HEK293 (cell line): ENCODE measurements around the gene CDK6.

Experiments
- CTCF ChIA-PET: fragments of 350-600 bp; formaldehyde crosslinking; extraction: SDS; loops from one replicate; lab custom pipeline; 2021; ENCODE audit warnings: antibody characterized with exemption; lab: Yijun Ruan, JAX
- POLR2A ChIA-PET: fragments of 300-600 bp; formaldehyde crosslinking; extraction: SDS; loops from one replicate; lab custom pipeline; 2020; ENCODE audit warnings: antibody characterized with exemption, inconsistent platforms; lab: Yijun Ruan, JAX
- H3K27ac ChIP-seq: fragments of 200-500 bp; sonication (Bioruptor generic); 2 replicates; pipeline ENCODE4 v1.5.1; 2014; ENCODE audit warnings: low read depth, low read length, control low read depth, inconsistent platforms; ENCODE audit errors: extremely low read depth
- H3K36me3 ChIP-seq, 2 experiments: fragments of 200-500 bp in 1 of 2; sonication (Bioruptor generic) in 1 of 2; 1 replicate in 1 of 2; 2 replicates in 1 of 2; pipeline ENCODE4 v1.5.1; 2014 to 2017; ENCODE audit warnings: inconsistent platforms in 2 of 2, low read length in 2 of 2; ENCODE audit not compliant: control insufficient read depth in 2 of 2, insufficient read depth in 1 of 2
- H3K4me1 ChIP-seq: fragments of 200-500 bp; sonication (Bioruptor generic); 2 replicates; pipeline ENCODE4 v1.5.1; 2014; ENCODE audit warnings: mild to moderate bottlenecking, low read length, inconsistent platforms; ENCODE audit not compliant: control insufficient read depth, insufficient read depth
- H3K4me3 ChIP-seq: 2 replicates; pipeline ENCODE4 v1.5.1; 2011; ENCODE audit warnings: low read depth, mild to moderate bottlenecking, control low read depth, low read length, moderate library complexity
- H3K9me3 ChIP-seq: fragments of 200-500 bp; sonication (Bioruptor generic); 2 replicates; pipeline ENCODE4 v1.5.1; 2014; ENCODE audit warnings: low read depth, low read length, inconsistent platforms; ENCODE audit not compliant: control insufficient read depth, insufficient read depth
- RBAK ChIP-seq: fragments of 450-650 bp; formaldehyde crosslinking; IDR thresholded peaks from 2 replicates; pipeline ENCODE4 v1.5.1; 2016; ENCODE audit warnings: missing biosample characterization, missing genetic modification characterization
- SCRT1 ChIP-seq: fragments of 450-650 bp; formaldehyde crosslinking; IDR thresholded peaks from 2 replicates; pipeline ENCODE4 v1.5.1; 2016; ENCODE audit warnings: missing biosample characterization, missing genetic modification characterization, borderline replicate concordance
- ZBTB8A ChIP-seq: fragments of 450-650 bp; formaldehyde crosslinking; IDR thresholded peaks from 2 replicates; pipeline ENCODE4 v1.5.1; 2016; ENCODE audit warnings: missing biosample characterization, missing genetic modification characterization
- ZFP3 ChIP-seq: fragments of 450-650 bp; formaldehyde crosslinking; IDR thresholded peaks from 2 replicates; pipeline ENCODE4 v1.5.1; 2016; ENCODE audit warnings: low read depth, missing biosample characterization, missing genetic modification characterization
- ZNF114 ChIP-seq: fragments of 450-650 bp; formaldehyde crosslinking; IDR thresholded peaks from 2 replicates; pipeline ENCODE4 v1.5.0; 2017; ENCODE audit warnings: missing biosample characterization, missing genetic modification characterization
- ZNF157 ChIP-seq: fragments of 450-650 bp; formaldehyde crosslinking; IDR thresholded peaks from 2 replicates; pipeline ENCODE4 v1.5.1; 2016; ENCODE audit warnings: missing biosample characterization, missing genetic modification characterization
- ZNF394 ChIP-seq: fragments of 450-650 bp; formaldehyde crosslinking; IDR thresholded peaks from 2 replicates; pipeline ENCODE4 v1.5.1; 2016; ENCODE audit warnings: missing biosample characterization, missing genetic modification characterization, mild to moderate bottlenecking, moderate library complexity, borderline replicate concordance
- ZNF426 ChIP-seq: fragments of 450-650 bp; formaldehyde crosslinking; IDR thresholded peaks from 2 replicates; pipeline ENCODE4 v1.5.1; 2017; ENCODE audit warnings: missing biosample characterization, missing genetic modification characterization, mild to moderate bottlenecking, inconsistent platforms, moderate library complexity
- ZNF624 ChIP-seq: fragments of 450-650 bp; formaldehyde crosslinking; IDR thresholded peaks from 2 replicates; pipeline ENCODE4 v1.5.1; 2017; ENCODE audit warnings: missing biosample characterization, missing genetic modification characterization
- ZNF791 ChIP-seq: fragments of 450-650 bp; formaldehyde crosslinking; IDR thresholded peaks from 2 replicates; pipeline ENCODE4 v1.5.1; 2016; ENCODE audit warnings: missing biosample characterization, missing genetic modification characterization
- TF ChIP-seq, protein P1 (sequence below): fragments of 450-650 bp; IDR thresholded peaks from 2 replicates; pipeline ENCODE4 v1.5.1; 2018; ENCODE audit warnings: missing biosample characterization, mild to moderate bottlenecking, missing genetic modification characterization
- TF ChIP-seq, protein P2 (sequence below): fragments of 450-650 bp; formaldehyde crosslinking; IDR thresholded peaks from 2 replicates; pipeline ENCODE4 v1.5.1; 2017; ENCODE audit warnings: missing biosample characterization, missing genetic modification characterization
- TF ChIP-seq, protein P3 (sequence below): fragments of 450-650 bp; formaldehyde crosslinking; IDR thresholded peaks from 2 replicates; pipeline ENCODE4 v1.5.1; 2016; ENCODE audit warnings: missing biosample characterization, missing genetic modification characterization, borderline replicate concordance
- TF ChIP-seq, protein P4 (sequence below): fragments of 450-650 bp; formaldehyde crosslinking; IDR thresholded peaks from 2 replicates; pipeline ENCODE4 v1.5.1; 2016; ENCODE audit warnings: missing biosample characterization, missing genetic modification characterization
- TF ChIP-seq, protein P5 (sequence below): fragments of 450-650 bp; formaldehyde crosslinking; IDR thresholded peaks from 2 replicates; pipeline ENCODE4 v1.5.1; 2016; ENCODE audit warnings: missing biosample characterization, missing genetic modification characterization, borderline replicate concordance
- TF ChIP-seq, protein P6 (sequence below): fragments of 450-650 bp; formaldehyde crosslinking; optimal IDR thresholded peaks from 2 replicates; pipeline ENCODE3; 2016; ENCODE audit warnings: missing biosample characterization, mild to moderate bottlenecking, missing genetic modification characterization

CDK6 gene

DNA sequence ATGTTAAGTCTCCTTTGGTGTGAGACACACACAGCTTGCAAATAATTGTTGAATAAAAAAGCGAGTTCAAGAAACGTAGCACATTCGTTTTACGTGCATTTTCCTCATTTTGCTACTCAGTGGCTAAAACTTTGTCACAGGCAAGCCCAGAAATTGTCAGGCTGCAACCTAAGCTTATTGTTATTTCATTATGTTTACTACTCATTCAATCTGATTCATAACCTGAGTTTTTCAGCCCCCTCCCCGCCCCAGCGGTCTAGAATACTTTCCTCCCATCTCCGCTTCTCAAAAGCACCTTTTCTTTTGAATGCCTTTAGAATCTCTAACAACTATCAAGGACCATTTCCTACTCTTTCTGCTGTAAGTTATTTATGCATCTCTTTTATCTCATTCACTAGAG lies 247.3 kb downstream of the CDK6 start:
- Histone ChIP-seq H3K4me3 (peak overlapping the region; percentile 96), H3K9me3 (no peaks in the 10 kb centered on the region), H3K36me3 (peaks cover 0 to 7% of the 10 kb centered on the region in 2 experiments; a peak in 2 of 3 replicates), H3K4me1 (peaks cover 11% of the 10 kb centered on the region), H3K27ac (no peak overlapping the region)
- POLR2A ChIA-PET = interaction anchor here (3.2 kb wide), 1 partner anchor 60 kb away, joined by 18 read pairs; the partner anchor contains the start of genes PEX1 and RBM48
- CTCF ChIA-PET = interaction anchor here (0.7 to 1.3 kb wide), 3 partner anchors 20 to 980 kb away, joined by 3 read pairs; no protein-coding TSS in a partner anchor
- TF ChIP-seq, protein P1, sequence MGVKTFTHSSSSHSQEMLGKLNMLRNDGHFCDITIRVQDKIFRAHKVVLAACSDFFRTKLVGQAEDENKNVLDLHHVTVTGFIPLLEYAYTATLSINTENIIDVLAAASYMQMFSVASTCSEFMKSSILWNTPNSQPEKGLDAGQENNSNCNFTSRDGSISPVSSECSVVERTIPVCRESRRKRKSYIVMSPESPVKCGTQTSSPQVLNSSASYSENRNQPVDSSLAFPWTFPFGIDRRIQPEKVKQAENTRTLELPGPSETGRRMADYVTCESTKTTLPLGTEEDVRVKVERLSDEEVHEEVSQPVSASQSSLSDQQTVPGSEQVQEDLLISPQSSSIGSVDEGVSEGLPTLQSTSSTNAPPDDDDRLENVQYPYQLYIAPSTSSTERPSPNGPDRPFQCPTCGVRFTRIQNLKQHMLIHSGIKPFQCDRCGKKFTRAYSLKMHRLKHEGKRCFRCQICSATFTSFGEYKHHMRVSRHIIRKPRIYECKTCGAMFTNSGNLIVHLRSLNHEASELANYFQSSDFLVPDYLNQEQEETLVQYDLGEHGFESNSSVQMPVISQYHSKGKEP (tag by site-specific recombination) = no peak
- TF ChIP-seq, protein P2, sequence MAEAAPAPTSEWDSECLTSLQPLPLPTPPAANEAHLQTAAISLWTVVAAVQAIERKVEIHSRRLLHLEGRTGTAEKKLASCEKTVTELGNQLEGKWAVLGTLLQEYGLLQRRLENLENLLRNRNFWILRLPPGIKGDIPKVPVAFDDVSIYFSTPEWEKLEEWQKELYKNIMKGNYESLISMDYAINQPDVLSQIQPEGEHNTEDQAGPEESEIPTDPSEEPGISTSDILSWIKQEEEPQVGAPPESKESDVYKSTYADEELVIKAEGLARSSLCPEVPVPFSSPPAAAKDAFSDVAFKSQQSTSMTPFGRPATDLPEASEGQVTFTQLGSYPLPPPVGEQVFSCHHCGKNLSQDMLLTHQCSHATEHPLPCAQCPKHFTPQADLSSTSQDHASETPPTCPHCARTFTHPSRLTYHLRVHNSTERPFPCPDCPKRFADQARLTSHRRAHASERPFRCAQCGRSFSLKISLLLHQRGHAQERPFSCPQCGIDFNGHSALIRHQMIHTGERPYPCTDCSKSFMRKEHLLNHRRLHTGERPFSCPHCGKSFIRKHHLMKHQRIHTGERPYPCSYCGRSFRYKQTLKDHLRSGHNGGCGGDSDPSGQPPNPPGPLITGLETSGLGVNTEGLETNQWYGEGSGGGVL (tag by site-specific recombination) = no peak
- TF ChIP-seq ZNF791 (tag by site-specific recombination) = no peak
- TF ChIP-seq, protein P3, sequence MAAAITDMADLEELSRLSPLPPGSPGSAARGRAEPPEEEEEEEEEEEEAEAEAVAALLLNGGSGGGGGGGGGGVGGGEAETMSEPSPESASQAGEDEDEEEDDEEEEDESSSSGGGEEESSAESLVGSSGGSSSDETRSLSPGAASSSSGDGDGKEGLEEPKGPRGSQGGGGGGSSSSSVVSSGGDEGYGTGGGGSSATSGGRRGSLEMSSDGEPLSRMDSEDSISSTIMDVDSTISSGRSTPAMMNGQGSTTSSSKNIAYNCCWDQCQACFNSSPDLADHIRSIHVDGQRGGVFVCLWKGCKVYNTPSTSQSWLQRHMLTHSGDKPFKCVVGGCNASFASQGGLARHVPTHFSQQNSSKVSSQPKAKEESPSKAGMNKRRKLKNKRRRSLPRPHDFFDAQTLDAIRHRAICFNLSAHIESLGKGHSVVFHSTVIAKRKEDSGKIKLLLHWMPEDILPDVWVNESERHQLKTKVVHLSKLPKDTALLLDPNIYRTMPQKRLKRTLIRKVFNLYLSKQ (tag by site-specific recombination) = no peak
- no peak for TF ChIP-seq ZNF114 (tag by site-specific recombination)
- TF ChIP-seq ZNF157 (tag by site-specific recombination) = no peak
- TF ChIP-seq, protein P4, sequence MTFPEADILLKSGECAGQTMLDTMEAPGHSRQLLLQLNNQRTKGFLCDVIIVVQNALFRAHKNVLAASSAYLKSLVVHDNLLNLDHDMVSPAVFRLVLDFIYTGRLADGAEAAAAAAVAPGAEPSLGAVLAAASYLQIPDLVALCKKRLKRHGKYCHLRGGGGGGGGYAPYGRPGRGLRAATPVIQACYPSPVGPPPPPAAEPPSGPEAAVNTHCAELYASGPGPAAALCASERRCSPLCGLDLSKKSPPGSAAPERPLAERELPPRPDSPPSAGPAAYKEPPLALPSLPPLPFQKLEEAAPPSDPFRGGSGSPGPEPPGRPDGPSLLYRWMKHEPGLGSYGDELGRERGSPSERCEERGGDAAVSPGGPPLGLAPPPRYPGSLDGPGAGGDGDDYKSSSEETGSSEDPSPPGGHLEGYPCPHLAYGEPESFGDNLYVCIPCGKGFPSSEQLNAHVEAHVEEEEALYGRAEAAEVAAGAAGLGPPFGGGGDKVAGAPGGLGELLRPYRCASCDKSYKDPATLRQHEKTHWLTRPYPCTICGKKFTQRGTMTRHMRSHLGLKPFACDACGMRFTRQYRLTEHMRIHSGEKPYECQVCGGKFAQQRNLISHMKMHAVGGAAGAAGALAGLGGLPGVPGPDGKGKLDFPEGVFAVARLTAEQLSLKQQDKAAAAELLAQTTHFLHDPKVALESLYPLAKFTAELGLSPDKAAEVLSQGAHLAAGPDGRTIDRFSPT (tag by site-specific recombination) = no peak
- TF ChIP-seq, protein P5, sequence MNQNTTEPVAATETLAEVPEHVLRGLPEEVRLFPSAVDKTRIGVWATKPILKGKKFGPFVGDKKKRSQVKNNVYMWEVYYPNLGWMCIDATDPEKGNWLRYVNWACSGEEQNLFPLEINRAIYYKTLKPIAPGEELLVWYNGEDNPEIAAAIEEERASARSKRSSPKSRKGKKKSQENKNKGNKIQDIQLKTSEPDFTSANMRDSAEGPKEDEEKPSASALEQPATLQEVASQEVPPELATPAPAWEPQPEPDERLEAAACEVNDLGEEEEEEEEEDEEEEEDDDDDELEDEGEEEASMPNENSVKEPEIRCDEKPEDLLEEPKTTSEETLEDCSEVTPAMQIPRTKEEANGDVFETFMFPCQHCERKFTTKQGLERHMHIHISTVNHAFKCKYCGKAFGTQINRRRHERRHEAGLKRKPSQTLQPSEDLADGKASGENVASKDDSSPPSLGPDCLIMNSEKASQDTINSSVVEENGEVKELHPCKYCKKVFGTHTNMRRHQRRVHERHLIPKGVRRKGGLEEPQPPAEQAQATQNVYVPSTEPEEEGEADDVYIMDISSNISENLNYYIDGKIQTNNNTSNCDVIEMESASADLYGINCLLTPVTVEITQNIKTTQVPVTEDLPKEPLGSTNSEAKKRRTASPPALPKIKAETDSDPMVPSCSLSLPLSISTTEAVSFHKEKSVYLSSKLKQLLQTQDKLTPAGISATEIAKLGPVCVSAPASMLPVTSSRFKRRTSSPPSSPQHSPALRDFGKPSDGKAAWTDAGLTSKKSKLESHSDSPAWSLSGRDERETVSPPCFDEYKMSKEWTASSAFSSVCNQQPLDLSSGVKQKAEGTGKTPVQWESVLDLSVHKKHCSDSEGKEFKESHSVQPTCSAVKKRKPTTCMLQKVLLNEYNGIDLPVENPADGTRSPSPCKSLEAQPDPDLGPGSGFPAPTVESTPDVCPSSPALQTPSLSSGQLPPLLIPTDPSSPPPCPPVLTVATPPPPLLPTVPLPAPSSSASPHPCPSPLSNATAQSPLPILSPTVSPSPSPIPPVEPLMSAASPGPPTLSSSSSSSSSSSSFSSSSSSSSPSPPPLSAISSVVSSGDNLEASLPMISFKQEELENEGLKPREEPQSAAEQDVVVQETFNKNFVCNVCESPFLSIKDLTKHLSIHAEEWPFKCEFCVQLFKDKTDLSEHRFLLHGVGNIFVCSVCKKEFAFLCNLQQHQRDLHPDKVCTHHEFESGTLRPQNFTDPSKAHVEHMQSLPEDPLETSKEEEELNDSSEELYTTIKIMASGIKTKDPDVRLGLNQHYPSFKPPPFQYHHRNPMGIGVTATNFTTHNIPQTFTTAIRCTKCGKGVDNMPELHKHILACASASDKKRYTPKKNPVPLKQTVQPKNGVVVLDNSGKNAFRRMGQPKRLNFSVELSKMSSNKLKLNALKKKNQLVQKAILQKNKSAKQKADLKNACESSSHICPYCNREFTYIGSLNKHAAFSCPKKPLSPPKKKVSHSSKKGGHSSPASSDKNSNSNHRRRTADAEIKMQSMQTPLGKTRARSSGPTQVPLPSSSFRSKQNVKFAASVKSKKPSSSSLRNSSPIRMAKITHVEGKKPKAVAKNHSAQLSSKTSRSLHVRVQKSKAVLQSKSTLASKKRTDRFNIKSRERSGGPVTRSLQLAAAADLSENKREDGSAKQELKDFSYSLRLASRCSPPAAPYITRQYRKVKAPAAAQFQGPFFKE = no peak
- TF ChIP-seq ZFP3 (tag by site-specific recombination) = no peak
- no peak for TF ChIP-seq ZNF426 (tag by site-specific recombination)
- TF ChIP-seq SCRT1 = no peak
- no peak for TF ChIP-seq ZNF394 (tag by site-specific recombination)
- TF ChIP-seq RBAK (tag by site-specific recombination) = no peak
- no peak for TF ChIP-seq ZNF624 (tag by site-specific recombination)
- TF ChIP-seq ZBTB8A = no peak
- TF ChIP-seq, protein P6, sequence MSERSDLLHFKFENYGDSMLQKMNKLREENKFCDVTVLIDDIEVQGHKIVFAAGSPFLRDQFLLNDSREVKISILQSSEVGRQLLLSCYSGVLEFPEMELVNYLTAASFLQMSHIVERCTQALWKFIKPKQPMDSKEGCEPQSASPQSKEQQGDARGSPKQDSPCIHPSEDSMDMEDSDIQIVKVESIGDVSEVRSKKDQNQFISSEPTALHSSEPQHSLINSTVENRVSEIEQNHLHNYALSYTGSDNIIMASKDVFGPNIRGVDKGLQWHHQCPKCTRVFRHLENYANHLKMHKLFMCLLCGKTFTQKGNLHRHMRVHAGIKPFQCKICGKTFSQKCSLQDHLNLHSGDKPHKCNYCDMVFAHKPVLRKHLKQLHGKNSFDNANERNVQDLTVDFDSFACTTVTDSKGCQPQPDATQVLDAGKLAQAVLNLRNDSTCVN (tag by site-specific recombination) = no peak
